Measurements from ENCODE around the gene SOD1.
"Not testable (repeated sequence)": the region's sequence is repeated elsewhere in the genome, so short reads cannot be mapped to it uniquely, and the experiment has no call there.

The SOD1 gene

DNA sequence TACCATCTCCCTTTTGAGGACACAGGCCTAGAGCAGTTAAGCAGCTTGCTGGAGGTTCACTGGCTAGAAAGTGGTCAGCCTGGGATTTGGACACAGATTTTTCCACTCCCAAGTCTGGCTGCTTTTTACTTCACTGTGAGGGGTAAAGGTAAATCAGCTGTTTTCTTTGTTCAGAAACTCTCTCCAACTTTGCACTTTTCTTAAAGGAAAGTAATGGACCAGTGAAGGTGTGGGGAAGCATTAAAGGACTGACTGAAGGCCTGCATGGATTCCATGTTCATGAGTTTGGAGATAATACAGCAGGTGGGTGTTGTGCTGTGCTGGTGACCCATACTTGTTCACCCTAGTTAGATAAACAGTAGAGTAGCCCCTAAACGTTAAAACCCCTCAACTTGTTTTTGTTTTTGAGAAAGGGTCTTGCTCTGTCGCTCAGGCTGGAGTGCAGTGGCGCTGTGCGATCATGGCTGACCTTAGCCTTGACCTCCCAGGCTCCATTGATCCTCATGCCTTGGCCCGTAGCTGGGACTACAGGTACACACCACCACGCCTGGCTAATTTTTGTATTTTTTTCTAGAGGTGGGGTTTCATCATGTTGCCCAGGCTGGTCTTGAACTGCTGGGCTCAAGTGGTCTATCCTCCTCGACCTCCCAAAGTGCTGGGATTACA lies 4.2 kb downstream of the SOD1 start:
- 98% methylated on average over 7 of the region's 7 CpGs for WGBS (ENCODE audit: insufficient coverage)
- H3K36me3 ChIP-seq (ENCODE audit: control insufficient read depth in 4 of 4, insufficient read depth in 4 of 4, low read length in 3 of 4): peaks cover 9 to 49% (median 24%) of the 10 kb centered on the region in 4 experiments
- ChIA-PET POLR2A (no interaction called here), CTCF (no interaction called here)
- H3K27ac ChIP-seq (ENCODE audit: insufficient read depth in 1 of 2, low read depth in 1 of 2, low read length in 2 of 2, poor library complexity in 1 of 2, severe bottlenecking in 2 of 2): no peak overlapping the region
- H3K27me3 ChIP-seq (replicated peaks in 2 of 5; ENCODE audit: control insufficient read depth in 4 of 5, insufficient read depth in 5 of 5, low read length in 4 of 5): no peaks in the 10 kb centered on the region
- no peaks in the 10 kb centered on the region for H3K9me3 ChIP-seq (ENCODE audit: control extremely low read depth in 1 of 5, control insufficient read depth in 4 of 5, insufficient read depth in 2 of 5, low read depth in 1 of 5, low read length in 4 of 5)
- peaks cover 12 to 31% (median 22%) of the 10 kb centered on the region in 4 experiments for H3K4me1 ChIP-seq (ENCODE audit: control extremely low read depth in 1 of 4, control insufficient read depth in 4 of 4, insufficient read depth in 4 of 4, low read length in 3 of 4)
- H3K4me3 ChIP-seq (ENCODE audit: control insufficient read depth in 1 of 7, extremely low read depth in 1 of 7, insufficient read depth in 4 of 7, low read depth in 2 of 7, low read length in 6 of 7): no peak overlapping the region
- no peak for DNase-seq

- peaks cover 7 to 25% (median 15%) of the 10 kb centered on the region in 4 experiments for H3K4me1 ChIP-seq (ENCODE audit: control extremely low read depth in 1 of 4, control insufficient read depth in 4 of 4, insufficient read depth in 4 of 4, low read length in 3 of 4)
- H3K4me3 ChIP-seq (ENCODE audit: control insufficient read depth in 1 of 7, extremely low read depth in 1 of 7, insufficient read depth in 4 of 7, low read depth in 2 of 7, low read length in 6 of 7): no peak overlapping the region
- no peak overlapping the region for H3K27ac ChIP-seq (ENCODE audit: insufficient read depth in 1 of 2, low read depth in 1 of 2, low read length in 2 of 2, poor library complexity in 1 of 2, severe bottlenecking in 2 of 2)
- peaks cover 9 to 57% (median 32%) of the 10 kb centered on the region in 4 experiments for H3K36me3 ChIP-seq (ENCODE audit: control insufficient read depth in 4 of 4, insufficient read depth in 4 of 4, low read length in 3 of 4)
- H3K9me3 ChIP-seq (ENCODE audit: control extremely low read depth in 1 of 5, control insufficient read depth in 4 of 5, insufficient read depth in 2 of 5, low read depth in 1 of 5, low read length in 4 of 5): no peaks in the 10 kb centered on the region
- POLR2A ChIA-PET: no interaction called here
- peak in 1 of 3 donors; percentile 19 for DNase-seq
- 81% methylated on average over 6 of the region's 8 CpGs for WGBS (ENCODE audit: insufficient coverage)
- CTCF ChIA-PET: no interaction called here
- no peaks in the 10 kb centered on the region for H3K27me3 ChIP-seq (replicated peaks in 2 of 5; ENCODE audit: control insufficient read depth in 4 of 5, insufficient read depth in 5 of 5, low read length in 4 of 5)
Measured at GRCh38 chr21:31665397-31665796, 5.9 kb downstream of the SOD1 start.

- H3K27ac ChIP-seq (ENCODE audit: insufficient read depth in 1 of 2, low read depth in 1 of 2, low read length in 2 of 2, poor library complexity in 1 of 2, severe bottlenecking in 2 of 2); DNase-seq; H3K9me3 ChIP-seq (ENCODE audit: control extremely low read depth in 1 of 5, control insufficient read depth in 4 of 5, insufficient read depth in 2 of 5, low read depth in 1 of 5, low read length in 4 of 5); H3K4me3 ChIP-seq (ENCODE audit: control insufficient read depth in 1 of 7, extremely low read depth in 1 of 7, insufficient read depth in 4 of 7, low read depth in 2 of 7, low read length in 6 of 7); H3K27me3 ChIP-seq (replicated peaks in 2 of 5; ENCODE audit: control insufficient read depth in 4 of 5, insufficient read depth in 5 of 5, low read length in 4 of 5); POLR2A ChIA-PET: not testable (repeated sequence)
- Histone ChIP-seq H3K4me1 (ENCODE audit: control extremely low read depth in 1 of 4, control insufficient read depth in 4 of 4, insufficient read depth in 4 of 4, low read length in 3 of 4) (peaks cover 2 to 20% (median 11%) of the 10 kb centered on the region in 4 experiments), H3K36me3 (ENCODE audit: control insufficient read depth in 4 of 4, insufficient read depth in 4 of 4, low read length in 3 of 4) (peaks cover 9 to 61% (median 32%) of the 10 kb centered on the region in 4 experiments)
- CTCF ChIA-PET: interaction anchor here (1.6 kb wide), 1 partner anchor 9 kb away, joined by 5 read pairs; no protein-coding TSS in a partner anchor
- 100% methylated on average over 1 of the region's 4 CpGs for WGBS (ENCODE audit: insufficient coverage)
Measured at GRCh38 chr21:31665869-31666268, 6.4 kb downstream of the SOD1 start.

GRCh38 chr21:31666445-31667010 lies 7.0 kb downstream of the SOD1 start:
- DNase-seq: peak in 2 of 3 donors; percentile 22 to 40
- Histone ChIP-seq H3K36me3 (ENCODE audit: control insufficient read depth in 4 of 4, insufficient read depth in 4 of 4, low read length in 3 of 4) (peaks cover 8 to 66% (median 35%) of the 10 kb centered on the region in 4 experiments), H3K4me3 (ENCODE audit: control insufficient read depth in 1 of 7, extremely low read depth in 1 of 7, insufficient read depth in 4 of 7, low read depth in 2 of 7, low read length in 6 of 7) (no peak overlapping the region), H3K9me3 (ENCODE audit: control extremely low read depth in 1 of 5, control insufficient read depth in 4 of 5, insufficient read depth in 2 of 5, low read depth in 1 of 5, low read length in 4 of 5) (no peaks in the 10 kb centered on the region), H3K4me1 (ENCODE audit: control extremely low read depth in 1 of 4, control insufficient read depth in 4 of 4, insufficient read depth in 4 of 4, low read length in 3 of 4) (peaks cover 0 to 17% (median 8%) of the 10 kb centered on the region in 4 experiments), H3K27me3 (replicated peaks in 2 of 5; ENCODE audit: control insufficient read depth in 4 of 5, insufficient read depth in 5 of 5, low read length in 4 of 5) (no peaks in the 10 kb centered on the region), H3K27ac (ENCODE audit: insufficient read depth in 1 of 2, low read depth in 1 of 2, low read length in 2 of 2, poor library complexity in 1 of 2, severe bottlenecking in 2 of 2) (no peak overlapping the region)
- POLR2A ChIA-PET: interaction anchor here (0.7 kb wide), 1 partner anchor 9 kb away, joined by 3 read pairs; no protein-coding TSS in a partner anchor
- 42% methylated on average over 2 of the region's 5 CpGs for WGBS (ENCODE audit: insufficient coverage)
- CTCF ChIA-PET: interaction anchor here (1.6 kb wide), 1 partner anchor 9 kb away, joined by 5 read pairs; no protein-coding TSS in a partner anchor

DNA sequence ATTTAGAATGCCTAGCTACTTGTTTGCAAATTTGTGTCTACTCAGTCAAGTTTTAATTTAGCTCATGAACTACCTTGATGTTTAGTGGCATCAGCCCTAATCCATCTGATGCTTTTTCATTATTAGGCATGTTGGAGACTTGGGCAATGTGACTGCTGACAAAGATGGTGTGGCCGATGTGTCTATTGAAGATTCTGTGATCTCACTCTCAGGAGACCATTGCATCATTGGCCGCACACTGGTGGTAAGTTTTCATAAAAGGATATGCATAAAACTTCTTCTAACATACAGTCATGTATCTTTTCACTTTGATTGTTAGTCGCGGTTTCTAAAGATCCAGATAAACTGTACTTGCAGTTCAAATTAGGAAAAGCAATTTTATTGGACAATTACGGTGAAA lies 7.6 kb downstream of the SOD1 start:
- ChIA-PET POLR2A (interaction anchor here (0.7 kb wide), 1 partner anchor 8 kb away, joined by 3 read pairs; no protein-coding TSS in a partner anchor), CTCF (interaction anchor here (1.6 kb wide), 1 partner anchor 8 kb away, joined by 5 read pairs; no protein-coding TSS in a partner anchor)
- DNase-seq: no peak

GRCh38 chr21:31667639-31668038 lies 8.1 kb downstream of the SOD1 start:
- ChIA-PET POLR2A (no interaction called here), CTCF (no interaction called here)
- DNase-seq: no peak
- Histone ChIP-seq H3K27ac (ENCODE audit: insufficient read depth in 1 of 2, low read depth in 1 of 2, low read length in 2 of 2, poor library complexity in 1 of 2, severe bottlenecking in 2 of 2) (no peak overlapping the region), H3K4me1 (ENCODE audit: control extremely low read depth in 1 of 4, control insufficient read depth in 4 of 4, insufficient read depth in 4 of 4, low read length in 3 of 4) (peaks cover 0 to 17% (median 7%) of the 10 kb centered on the region in 4 experiments), H3K36me3 (ENCODE audit: control insufficient read depth in 4 of 4, insufficient read depth in 4 of 4, low read length in 3 of 4) (peaks cover 7 to 67% (median 37%) of the 10 kb centered on the region in 4 experiments), H3K4me3 (ENCODE audit: control insufficient read depth in 1 of 7, extremely low read depth in 1 of 7, insufficient read depth in 4 of 7, low read depth in 2 of 7, low read length in 6 of 7) (no peak overlapping the region), H3K27me3 (replicated peaks in 2 of 5; ENCODE audit: control insufficient read depth in 4 of 5, insufficient read depth in 5 of 5, low read length in 4 of 5) (no peaks in the 10 kb centered on the region), H3K9me3 (ENCODE audit: control extremely low read depth in 1 of 5, control insufficient read depth in 4 of 5, insufficient read depth in 2 of 5, low read depth in 1 of 5, low read length in 4 of 5) (no peaks in the 10 kb centered on the region)

More for the DNA sequence above, 7.6 kb downstream of the SOD1 start:
- Histone ChIP-seq H3K4me1 (ENCODE audit: control extremely low read depth in 1 of 4, control insufficient read depth in 4 of 4, insufficient read depth in 4 of 4, low read length in 3 of 4) (peaks cover 0 to 17% (median 7%) of the 10 kb centered on the region in 4 experiments), H3K9me3 (ENCODE audit: control extremely low read depth in 1 of 5, control insufficient read depth in 4 of 5, insufficient read depth in 2 of 5, low read depth in 1 of 5, low read length in 4 of 5) (no peaks in the 10 kb centered on the region), H3K27me3 (replicated peaks in 2 of 5; ENCODE audit: control insufficient read depth in 4 of 5, insufficient read depth in 5 of 5, low read length in 4 of 5) (no peaks in the 10 kb centered on the region), H3K4me3 (ENCODE audit: control insufficient read depth in 1 of 7, extremely low read depth in 1 of 7, insufficient read depth in 4 of 7, low read depth in 2 of 7, low read length in 6 of 7) (no peak overlapping the region), H3K36me3 (ENCODE audit: control insufficient read depth in 4 of 4, insufficient read depth in 4 of 4, low read length in 3 of 4) (peaks cover 7 to 67% (median 38%) of the 10 kb centered on the region in 4 experiments), H3K27ac (ENCODE audit: insufficient read depth in 1 of 2, low read depth in 1 of 2, low read length in 2 of 2, poor library complexity in 1 of 2, severe bottlenecking in 2 of 2) (no peak overlapping the region)
- no CpG with 5 or more reads among the region's 5 CpGs for WGBS (ENCODE audit: insufficient coverage)

Measured in common myeloid progenitor, CD34-positive (primary cell).